Activated CD4-positive, alpha-beta T cell treated with anti-CD3 and anti-CD28 coated beads for 24 hours (primary cell): ENCODE measurements around the gene CGREF1.
A peak's percentile ranks its signal among the peaks of the same experiment; 100 is the strongest.
"Not testable (repeated sequence)": the region's sequence is repeated elsewhere in the genome, so short reads cannot be mapped to it uniquely, and the experiment has no call there.

Source experiments
- DNase-seq, 2 donors: peaks; one replicate each; pipeline ENCODE4 v3.0.0-alpha.2; 2020; ENCODE audit warnings: low read depth in 2 of 2

CGREF1 gene

GRCh38 chr2:27111392-27112078 is 7.4 kb downstream of the CGREF1 start:
- not testable (repeated sequence) for DNase-seq

GRCh38 chr2:27110603-27111352 is 8.2 kb downstream of the CGREF1 start:
- DNase-seq, result not testable (repeated sequence)

GRCh38 chr2:27109083-27109482 is 9.8 kb downstream of the CGREF1 start:
- DNase-seq, result no peak

GRCh38 chr2:27108221-27108620 is 10.7 kb downstream of the CGREF1 start:
- no peak for DNase-seq

GRCh38 chr2:27105981-27106380 is 12.9 kb downstream of the CGREF1 start:
- no peak for DNase-seq

GRCh38 chr2:27102329-27102728 is 16.6 kb downstream of the CGREF1 start:
- DNase-seq, result no peak

GRCh38 chr2:27100036-27100435 is 18.9 kb downstream of the CGREF1 start:
- no peak for DNase-seq

GRCh38 chr2:27099334-27099955 is 19.5 kb downstream of the CGREF1 start:
- no peak for DNase-seq

GRCh38 chr2:27097341-27097740 is 21.6 kb downstream of the CGREF1 start:
- DNase-seq, result no peak

- no peak for DNase-seq
Observed at GRCh38 chr2:27096748-27097297, 22.1 kb downstream of the CGREF1 start.

GRCh38 chr2:27095745-27096651 is 22.9 kb downstream of the CGREF1 start:
- peak in 1 of 2 donors; percentile 32 for DNase-seq

GRCh38 chr2:27095427-27095744 is 23.5 kb downstream of the CGREF1 start:
- DNase-seq, result no peak

- no peak for DNase-seq
Observed at GRCh38 chr2:27094353-27094984, 24.5 kb downstream of the CGREF1 start.

- DNase-seq, result no peak
Observed at GRCh38 chr2:27093430-27094352, 25.2 kb downstream of the CGREF1 start.

- DNase-seq, result no peak
Observed at GRCh38 chr2:27092696-27093429, 26.1 kb downstream of the CGREF1 start.

GRCh38 chr2:27091746-27092695 is 26.9 kb downstream of the CGREF1 start:
- DNase-seq, result no peak

- no peak for DNase-seq
Observed at GRCh38 chr2:27089111-27089954, 29.6 kb downstream of the CGREF1 start.
